Epithelial cell of alveolus of lung (primary cell): ENCODE results near the gene ANKRD18B. TPM values are rescaled to one million over a fixed set of nuclear protein-coding genes. Genes with fewer than 3 reads are reported as not detected.

Experiments
- total RNA-seq: library from RNA; depleted of rRNA; stranded (reverse); fragments of >200 nt; gene quantifications from 2 replicates; pipeline ENCODE4 v1.2.1, GENCODE V29; 2015

Gene ANKRD18B
- total RNA-seq = under 0.01 and 0.13 TPM in 2 replicates

GRCh38 chr9:33523397-33524305 lies at the start of gene ANKRD18B:
Gene ANKRD18B, plus strand, starts transcription at chr9:33524251. Its CDS starts 239 bp downstream, at chr9:33524490.

Other genes starting within 250 kb of the ANKRD18B start
- gene NFX1, start 233.7 kb upstream of the ANKRD18B start, total RNA-seq = 14.2 and 18.8 TPM in 2 replicates
- not detected in 2 replicates for gene AQP7, start 121.7 kb upstream of the ANKRD18B start, total RNA-seq
- gene AQP3, start 76.7 kb upstream of the ANKRD18B start, total RNA-seq = 1.3 and 17.7 TPM in 2 replicates
- 12.3 and 25.7 TPM in 2 replicates for gene NOL6, start 50.3 kb upstream of the ANKRD18B start, total RNA-seq